ENCODE data around the gene EXOC6B.
A peak's percentile ranks its signal among the peaks of the same experiment; 100 is the strongest.

Gene EXOC6B

GRCh38 chr2:72173640-72174321, 652.1 kb downstream of the EXOC6B start:
- no peak for DNase-seq (ENCODE audit: low read depth)
- no peak overlapping the region for H3K4me3 ChIP-seq (ENCODE audit: low read depth, low read length)

- no peak overlapping the region for H3K4me3 ChIP-seq (ENCODE audit: low read depth, low read length)
- DNase-seq (ENCODE audit: low read depth): no peak
These were observed 653.4 kb downstream of the EXOC6B start for GRCh38 chr2:72172478-72172877.

GRCh38 chr2:72166279-72166678, 659.6 kb downstream of the EXOC6B start:
- H3K4me3 ChIP-seq (ENCODE audit: low read depth, low read length): no peak overlapping the region
- DNase-seq (ENCODE audit: low read depth): no peak

GRCh38 chr2:72165792-72166191, 660.0 kb downstream of the EXOC6B start:
- DNase-seq (ENCODE audit: low read depth): no peak
- H3K4me3 ChIP-seq (ENCODE audit: low read depth, low read length): no peak overlapping the region

GRCh38 chr2:72162574-72162973, 663.3 kb downstream of the EXOC6B start:
- DNase-seq (ENCODE audit: low read depth): no peak
- no peak overlapping the region for H3K4me3 ChIP-seq (ENCODE audit: low read depth, low read length)

GRCh38 chr2:72159211-72159993, 666.4 kb downstream of the EXOC6B start:
- no peak for DNase-seq (ENCODE audit: low read depth)
- H3K4me3 ChIP-seq (ENCODE audit: low read depth, low read length): no peak overlapping the region

GRCh38 chr2:72157871-72158771, 667.7 kb downstream of the EXOC6B start:
- DNase-seq (ENCODE audit: low read depth): no peak
- H3K4me3 ChIP-seq (ENCODE audit: low read depth, low read length): no peak overlapping the region

- no peak overlapping the region for H3K4me3 ChIP-seq (ENCODE audit: low read depth, low read length)
- DNase-seq (ENCODE audit: low read depth): no peak
These were observed 669.0 kb downstream of the EXOC6B start for GRCh38 chr2:72156872-72157271.

GRCh38 chr2:72155737-72156136, 670.1 kb downstream of the EXOC6B start:
- DNase-seq (ENCODE audit: low read depth): no peak
- no peak overlapping the region for H3K4me3 ChIP-seq (ENCODE audit: low read depth, low read length)

- no peak overlapping the region for H3K4me3 ChIP-seq (ENCODE audit: low read depth, low read length)
- DNase-seq (ENCODE audit: low read depth): no peak
These were observed 670.7 kb downstream of the EXOC6B start for GRCh38 chr2:72155151-72155550.

- DNase-seq (ENCODE audit: low read depth): no peak
- no peak overlapping the region for H3K4me3 ChIP-seq (ENCODE audit: low read depth, low read length)
These were observed 671.4 kb downstream of the EXOC6B start for GRCh38 chr2:72154386-72154975.

GRCh38 chr2:72153924-72154323, 671.9 kb downstream of the EXOC6B start:
- no peak overlapping the region for H3K4me3 ChIP-seq (ENCODE audit: low read depth, low read length)
- DNase-seq (ENCODE audit: low read depth): no peak

GRCh38 chr2:72153026-72153791, 672.6 kb downstream of the EXOC6B start:
- H3K4me3 ChIP-seq (ENCODE audit: low read depth, low read length): no peak overlapping the region
- DNase-seq (ENCODE audit: low read depth): no peak

- H3K4me3 ChIP-seq (ENCODE audit: low read depth, low read length): no peak overlapping the region
- no peak for DNase-seq (ENCODE audit: low read depth)
These were observed 674.9 kb downstream of the EXOC6B start for GRCh38 chr2:72150861-72151356.

- peak; percentile 13 for DNase-seq (ENCODE audit: low read depth)
- H3K4me3 ChIP-seq (ENCODE audit: low read depth, low read length): peak overlapping the region; percentile 13
These were observed 675.5 kb downstream of the EXOC6B start for GRCh38 chr2:72150157-72150860.

GRCh38 chr2:72149556-72150156, 676.2 kb downstream of the EXOC6B start:
- H3K4me3 ChIP-seq (ENCODE audit: low read depth, low read length): peak overlapping the region; percentile 39
- DNase-seq (ENCODE audit: low read depth): no peak

GRCh38 chr2:72148837-72149555, 676.8 kb downstream of the EXOC6B start:
- DNase-seq (ENCODE audit: low read depth): no peak
- H3K4me3 ChIP-seq (ENCODE audit: low read depth, low read length): peak overlapping the region; percentile 50

Measured in skeletal muscle cell (primary cell).